GM18502 (cell line): ENCODE data around the gene RGS2.

Experiments used
- ATAC-seq: cut with Tn5 transposase; IDR thresholded peaks from one replicate; pipeline ENCODE4 v1.9.1; 2021; ENCODE audit warnings: mild to moderate bottlenecking; ENCODE audit not compliant: unreplicated experiment, poor library complexity

RGS2 gene

GRCh38 chr1:192826791-192827546 is 18.1 kb downstream of the RGS2 start:
- ATAC-seq: no peak

- no peak for ATAC-seq
These were observed 21.9 kb downstream of the RGS2 start for GRCh38 chr1:192830595-192831246.

- ATAC-seq: no peak
These were observed 23.0 kb downstream of the RGS2 start for GRCh38 chr1:192831706-192832355.

GRCh38 chr1:192832492-192832891 is 23.7 kb downstream of the RGS2 start:
- ATAC-seq: no peak

GRCh38 chr1:192835116-192835515 is 26.3 kb downstream of the RGS2 start:
- no peak for ATAC-seq

GRCh38 chr1:192839162-192840066 is 30.6 kb downstream of the RGS2 start:
- ATAC-seq: no peak

GRCh38 chr1:192844360-192844759 is 35.5 kb downstream of the RGS2 start:
- ATAC-seq: no peak

GRCh38 chr1:192846950-192847349 is 38.1 kb downstream of the RGS2 start:
- no peak for ATAC-seq

- no peak for ATAC-seq
These were observed 40.2 kb downstream of the RGS2 start for GRCh38 chr1:192849011-192849410.

GRCh38 chr1:192849442-192849841 is 40.6 kb downstream of the RGS2 start:
- no peak for ATAC-seq

- no peak for ATAC-seq
These were observed 43.4 kb downstream of the RGS2 start for GRCh38 chr1:192852001-192852947.

GRCh38 chr1:192858456-192858855 is 49.6 kb downstream of the RGS2 start:
- ATAC-seq: no peak

GRCh38 chr1:192859808-192860207 is 51.0 kb downstream of the RGS2 start:
- ATAC-seq: no peak

- ATAC-seq: no peak
These were observed 51.8 kb downstream of the RGS2 start for GRCh38 chr1:192860478-192861185.

GRCh38 chr1:192861860-192862259 is 53.0 kb downstream of the RGS2 start:
- ATAC-seq: no peak
